ENCODE measurements around the gene APOL1. TPM values are rescaled to one million over a fixed set of nuclear protein-coding genes. Genes with fewer than 3 reads are reported as not detected.

Gene APOL1
- total RNA-seq, 1 donor from 2014 or later = 10.4 TPM

- no peak for TF ChIP-seq CTCF (IDR thresholded peaks at IDR 0.05)
- Mint-ChIP-seq H3K36me3 (ENCODE audit: low read depth) (peaks cover 85% of the 10 kb centered on the region), H3K27me3 (no peaks in the 10 kb centered on the region), H3K4me1 (peaks cover 41% of the 10 kb centered on the region), H3K4me3 (no peak overlapping the region), H3K9me3 (no peaks in the 10 kb centered on the region), H3K27ac (peak overlapping the region; percentile 32)
- ATAC-seq (ENCODE audit: low read depth) (peak; percentile 52), DNase-seq (no peak)
- intact Hi-C loops (cut with micrococcal nuclease) = no loop called here
- ChIA-PET POLR2A (no interaction called here), CTCF (interaction anchor here (0.7 kb wide), 1 partner anchor 49 kb away, joined by 6 read pairs; no protein-coding TSS in a partner anchor)
Observed at GRCh38 chr22:36232715-36233401, 20.1 kb upstream of the APOL1 start.

GRCh38 chr22:36233796-36234195 lies 19.1 kb upstream of the APOL1 start:
- Mint-ChIP-seq H3K4me3 (no peak overlapping the region), H3K36me3 (ENCODE audit: low read depth) (peaks cover 79% of the 10 kb centered on the region), H3K9me3 (no peaks in the 10 kb centered on the region), H3K4me1 (peaks cover 50% of the 10 kb centered on the region), H3K27ac (no peak overlapping the region), H3K27me3 (no peaks in the 10 kb centered on the region)
- ATAC-seq (ENCODE audit: low read depth) (no peak), DNase-seq (no peak)
- TF ChIP-seq CTCF (IDR thresholded peaks at IDR 0.05) = no peak
- POLR2A ChIA-PET = no interaction called here
- intact Hi-C loops (cut with micrococcal nuclease) = no loop called here
- CTCF ChIA-PET = no interaction called here

- H3K36me3 Mint-ChIP-seq (ENCODE audit: low read depth) = peaks cover 78% of the 10 kb centered on the region
- H3K4me1 Mint-ChIP-seq = peaks cover 54% of the 10 kb centered on the region
- DNase-seq (no peak), ATAC-seq (ENCODE audit: low read depth) (no peak)
- ChIA-PET CTCF (no interaction called here), POLR2A (no interaction called here)
- H3K4me3 Mint-ChIP-seq = no peak overlapping the region
- no peak for TF ChIP-seq CTCF (IDR thresholded peaks at IDR 0.05)
- H3K9me3 Mint-ChIP-seq = no peaks in the 10 kb centered on the region
- no peaks in the 10 kb centered on the region for H3K27me3 Mint-ChIP-seq
- intact Hi-C loops (cut with micrococcal nuclease) = no loop called here
- H3K27ac Mint-ChIP-seq = no peak overlapping the region
Observed at GRCh38 chr22:36234213-36234612, 18.7 kb upstream of the APOL1 start.

GRCh38 chr22:36234919-36235318 lies 18.0 kb upstream of the APOL1 start:
- Mint-ChIP-seq H3K27ac (no peak overlapping the region), H3K27me3 (no peaks in the 10 kb centered on the region), H3K4me1 (peaks cover 61% of the 10 kb centered on the region), H3K36me3 (ENCODE audit: low read depth) (peaks cover 74% of the 10 kb centered on the region), H3K4me3 (no peak overlapping the region), H3K9me3 (no peaks in the 10 kb centered on the region)
- intact Hi-C loops (cut with micrococcal nuclease) = loop anchor here (5.0 kb wide), 1 partner anchor 38 kb away; no protein-coding TSS in a partner anchor
- ChIA-PET POLR2A (no interaction called here), CTCF (interaction anchor here (1.0 kb wide), 1 partner anchor 43 kb away, joined by 3 read pairs; no protein-coding TSS in a partner anchor)
- ATAC-seq (ENCODE audit: low read depth) = no peak
- DNase-seq = no peak
- no peak for TF ChIP-seq CTCF (IDR thresholded peaks at IDR 0.05)

GRCh38 chr22:36235585-36235984 lies 17.3 kb upstream of the APOL1 start:
- Mint-ChIP-seq H3K9me3 (no peaks in the 10 kb centered on the region), H3K4me3 (no peak overlapping the region), H3K36me3 (ENCODE audit: low read depth) (peaks cover 67% of the 10 kb centered on the region), H3K27ac (no peak overlapping the region), H3K27me3 (no peaks in the 10 kb centered on the region), H3K4me1 (peaks cover 65% of the 10 kb centered on the region)
- POLR2A ChIA-PET = no interaction called here
- CTCF ChIA-PET = interaction anchor here (1.0 kb wide), 1 partner anchor 43 kb away, joined by 3 read pairs; no protein-coding TSS in a partner anchor
- intact Hi-C loops (cut with micrococcal nuclease) = loop anchor here (5.0 kb wide), 1 partner anchor 38 kb away; no protein-coding TSS in a partner anchor
- no peak for ATAC-seq (ENCODE audit: low read depth)
- DNase-seq = no peak
- no peak for TF ChIP-seq CTCF (IDR thresholded peaks at IDR 0.05)
